K562 (cell line): Measurements from ENCODE around the gene IGF1R.

Source experiments
- CBFB ChIP-seq: sonication (generic); formaldehyde crosslinking; IDR thresholded peaks from 2 replicates; pipeline ENCODE4 v1.4.0; 2020; ENCODE audit warnings: mild to moderate bottlenecking, missing genetic modification reagents
- CTBP1 ChIP-seq: fragments of 450-650 bp; IDR thresholded peaks from 2 replicates; pipeline ENCODE4 v1.6.1; 2016; ENCODE audit warnings: borderline replicate concordance
- CTCF ChIP-seq, 3 experiments: IDR thresholded peaks in 2 of 3; conservative IDR thresholded peaks in 1 of 3; 2 replicates each; pipeline ENCODE4 v1.5.1; 2011 to 2012; ENCODE audit warnings: low read length in 3 of 3, mild to moderate bottlenecking in 3 of 3, control low read depth in 2 of 3, improper control_type of control experiment in 1 of 3, inconsistent platforms in 1 of 3, low read depth in 1 of 3, mixed read lengths in 1 of 3, moderate library complexity in 1 of 3; ENCODE audit not compliant: insufficient read depth in 2 of 3
- E4F1 ChIP-seq: fragments of 250-450 bp; sonication (Bioruptor Pico); IDR thresholded peaks from 2 replicates; pipeline ENCODE4 v1.5.0; 2021; ENCODE audit warnings: mild to moderate bottlenecking, borderline replicate concordance
- ELF1 ChIP-seq: fragments of 200-800 bp; sonication (Bioruptor generic); IDR thresholded peaks from 2 replicates; pipeline ENCODE4 v1.6.1; 2016; ENCODE audit warnings: missing genetic modification characterization, missing compliant biosample characterization
- ETV6 ChIP-seq, 3 experiments: fragments of 150-350 bp in 1 of 3; sonication (generic) in 1 of 3; formaldehyde crosslinking in 1 of 3; IDR thresholded peaks; 2 replicates each; pipeline versions ENCODE4 v1.6.1 to v1.8.0; 2014 to 2022; ENCODE audit warnings: borderline replicate concordance in 2 of 3, low read depth in 2 of 3, antibody characterized with exemption in 1 of 3, low read length in 1 of 3, mild to moderate bottlenecking in 1 of 3, missing genetic modification reagents in 1 of 3
- EZH2 ChIP-seq: IDR thresholded peaks from 2 replicates; pipeline ENCODE4 v1.6.1; 2012; ENCODE audit warnings: low read depth, mild to moderate bottlenecking, inconsistent platforms, low read length, borderline replicate concordance
- FOXA1 ChIP-seq: fragments of 450-650 bp; IDR thresholded peaks from 2 replicates; pipeline ENCODE4 v1.6.1; 2016; ENCODE audit warnings: mild to moderate bottlenecking, borderline replicate concordance
- RBM22 ChIP-seq: fragments of 200-400 bp; formaldehyde crosslinking; IDR thresholded peaks from 2 replicates; pipeline ENCODE4 v1.6.1; 2018; ENCODE audit warnings: low read length, low read depth; ENCODE audit not compliant: poor library complexity, severe bottlenecking
- RUNX1 ChIP-seq: sonication (generic); IDR thresholded peaks from 2 replicates; pipeline ENCODE4 v1.6.1; 2016; ENCODE audit warnings: antibody characterized with exemption, low read depth
- ZNF24 ChIP-seq: fragments of 450-650 bp; IDR thresholded peaks from 2 replicates; pipeline ENCODE4 v1.6.1; 2016
- ZNF41 ChIP-seq: fragments of 250-450 bp; sonication (Bioruptor Pico); conservative IDR thresholded peaks from 2 replicates; pipeline ENCODE4 v1.4.0; 2020; ENCODE audit warnings: mild to moderate bottlenecking

GRCh38 chr15:98611808-98612207 is 36.5 kb upstream of the IGF1R start:
- TF ChIP-seq RBM22 (no peak), FOXA1 (no peak), ETV6 (IDR thresholded peaks at IDR 0.05; ENCODE audit: borderline replicate concordance in 1 of 2, low read depth in 2 of 2, low read length in 1 of 2) (no peak), ETV6 (CRISPR knock-in tag; IDR thresholded peaks at IDR 0.05; ENCODE audit: borderline replicate concordance) (no peak), CTCF (IDR thresholded peaks at IDR 0.05 in 2 of 3, conservative IDR thresholded peaks at IDR 0.05 in 1 of 3; ENCODE audit: insufficient read depth in 2 of 3, low read depth in 1 of 3, low read length in 3 of 3) (no peak), ELF1 (no peak), ZNF41 (CRISPR knock-in tag) (no peak), CTBP1 (no peak), ZNF24 (no peak), RUNX1 (no peak), CBFB (CRISPR knock-in tag) (no peak), EZH2 (no peak), E4F1 (CRISPR knock-in tag) (no peak)
